ENCODE data around the gene PNP. TPM values are rescaled to one million over a fixed set of nuclear protein-coding genes. Genes with fewer than 3 reads are reported as not detected.

PNP gene
- polyA plus RNA-seq, 3 donors, result 63.2 to 112 (median 67.5) TPM

GRCh38 chr14:20482382-20482781 lies 13.2 kb downstream of the PNP start:
- H3K4me2 ChIP-seq (replicated peaks; ENCODE audit: extremely low read depth, low read length, poor library complexity, severe bottlenecking), result no peak overlapping the region
- no peaks in the 10 kb centered on the region for H3K79me2 ChIP-seq (ENCODE audit: insufficient read depth, low read length)
- peaks cover 20% of the 10 kb centered on the region for H3K4me1 Mint-ChIP-seq
- no peak overlapping the region for H3K27ac ChIP-seq (ENCODE audit: low read depth in 1 of 2, low read length in 2 of 2)
- H3K27me3 ChIP-seq (ENCODE audit: control insufficient read depth in 2 of 2, insufficient read depth in 2 of 2, low read length in 2 of 2), result no peaks in the 10 kb centered on the region
- no peak for TF ChIP-seq CTCF (IDR thresholded peaks at IDR 0.05)
- H3K4me1 ChIP-seq (ENCODE audit: control insufficient read depth in 1 of 2, insufficient read depth in 2 of 2, low read length in 2 of 2), result peaks cover 16 to 18% of the 10 kb centered on the region in 2 donors
- H3K4me3 ChIP-seq (replicated peaks in 1 of 3; ENCODE audit: low read depth in 2 of 3, low read length in 3 of 3), result no peak overlapping the region
- H3K27me3 Mint-ChIP-seq (ENCODE audit: low read depth in 3 of 3), result peaks cover 0 to 2% (median 0%) of the 10 kb centered on the region in 3 donors
- no peak overlapping the region for H3K4me3 Mint-ChIP-seq
- H3K36me3 Mint-ChIP-seq, result peaks cover 19 to 29% of the 10 kb centered on the region in 2 donors
- no peak for DNase-seq
- no peak overlapping the region for H2AFZ ChIP-seq (ENCODE audit: insufficient read depth, low read depth, low read length, poor library complexity, severe bottlenecking)
- H4K20me1 ChIP-seq (ENCODE audit: insufficient read depth, low read length), result no peaks in the 10 kb centered on the region
- intact Hi-C loops (cut with micrococcal nuclease), result no loop called here
- no peaks in the 10 kb centered on the region for H3K9me3 Mint-ChIP-seq
- 100% methylated on average over 1 of the region's 5 CpGs for WGBS (ENCODE audit: insufficient coverage)
- H3K27ac Mint-ChIP-seq, result no peak overlapping the region
- peaks cover 6 to 21% of the 10 kb centered on the region in 2 donors for H3K36me3 ChIP-seq (replicated peaks in 1 of 2; ENCODE audit: control insufficient read depth in 1 of 2, insufficient read depth in 2 of 2, low read length in 2 of 2)
- no peaks in the 10 kb centered on the region for H3K9me3 ChIP-seq (replicated peaks in 1 of 2; ENCODE audit: control insufficient read depth in 1 of 2, insufficient read depth in 1 of 2, low read length in 2 of 2)
- H3K9ac ChIP-seq (ENCODE audit: insufficient read depth, low read length, poor library complexity, severe bottlenecking), result no peak overlapping the region

- Mint-ChIP-seq H3K36me3 (peaks cover 0 to 3% of the 10 kb centered on the region in 2 donors), H3K4me3 (no peak overlapping the region), H3K27ac (no peak overlapping the region), H3K9me3 (no peaks in the 10 kb centered on the region), H3K27me3 (ENCODE audit: low read depth in 3 of 3) (peaks cover 0 to 2% (median 0%) of the 10 kb centered on the region in 3 donors), H3K4me1 (peaks cover 37% of the 10 kb centered on the region)
- H3K9me3 ChIP-seq (replicated peaks in 1 of 2; ENCODE audit: control insufficient read depth in 1 of 2, insufficient read depth in 1 of 2, low read length in 2 of 2), result no peaks in the 10 kb centered on the region
- H2AFZ ChIP-seq (ENCODE audit: insufficient read depth, low read depth, low read length, poor library complexity, severe bottlenecking), result no peak overlapping the region
- no peak overlapping the region for H3K27ac ChIP-seq (ENCODE audit: low read depth in 1 of 2, low read length in 2 of 2)
- H3K79me2 ChIP-seq (ENCODE audit: insufficient read depth, low read length), result no peaks in the 10 kb centered on the region
- H3K36me3 ChIP-seq (replicated peaks in 1 of 2; ENCODE audit: control insufficient read depth in 1 of 2, insufficient read depth in 2 of 2, low read length in 2 of 2), result no peaks in the 10 kb centered on the region
- H3K4me1 ChIP-seq (ENCODE audit: control insufficient read depth in 1 of 2, insufficient read depth in 2 of 2, low read length in 2 of 2), result peaks cover 30 to 36% of the 10 kb centered on the region in 2 donors
- H4K20me1 ChIP-seq (ENCODE audit: insufficient read depth, low read length), result no peaks in the 10 kb centered on the region
- DNase-seq, result no peak
- H3K9ac ChIP-seq (ENCODE audit: insufficient read depth, low read length, poor library complexity, severe bottlenecking), result no peak overlapping the region
- TF ChIP-seq CTCF (IDR thresholded peaks at IDR 0.05), result no peak
- intact Hi-C loops (cut with micrococcal nuclease), result loop anchor here in 1 of 2 donors (5.0 kb wide), 1 partner anchor 54 kb away; no protein-coding TSS in a partner anchor
- H3K27me3 ChIP-seq (ENCODE audit: control insufficient read depth in 2 of 2, insufficient read depth in 2 of 2, low read length in 2 of 2), result no peaks in the 10 kb centered on the region
- H3K4me2 ChIP-seq (replicated peaks; ENCODE audit: extremely low read depth, low read length, poor library complexity, severe bottlenecking), result no peak overlapping the region
- H3K4me3 ChIP-seq (replicated peaks in 1 of 3; ENCODE audit: low read depth in 2 of 3, low read length in 3 of 3), result no peak overlapping the region
- 80% methylated on average over 6 of the region's 7 CpGs for WGBS (ENCODE audit: insufficient coverage)
These were observed 16.7 kb downstream of the PNP start for GRCh38 chr14:20485900-20486299.

Data from CD14-positive monocyte (primary cell).